Measurements from ENCODE around the gene SCFD2.
"Not testable (repeated sequence)": the region's sequence is repeated elsewhere in the genome, so short reads cannot be mapped to it uniquely, and the experiment has no call there.

SCFD2 gene

GRCh38 chr4:53185869-53186585 is 179.8 kb downstream of the SCFD2 start:
- no peak for DNase-seq

- DNase-seq, result no peak
These were observed 182.1 kb downstream of the SCFD2 start for GRCh38 chr4:53183754-53184153.

DNA sequence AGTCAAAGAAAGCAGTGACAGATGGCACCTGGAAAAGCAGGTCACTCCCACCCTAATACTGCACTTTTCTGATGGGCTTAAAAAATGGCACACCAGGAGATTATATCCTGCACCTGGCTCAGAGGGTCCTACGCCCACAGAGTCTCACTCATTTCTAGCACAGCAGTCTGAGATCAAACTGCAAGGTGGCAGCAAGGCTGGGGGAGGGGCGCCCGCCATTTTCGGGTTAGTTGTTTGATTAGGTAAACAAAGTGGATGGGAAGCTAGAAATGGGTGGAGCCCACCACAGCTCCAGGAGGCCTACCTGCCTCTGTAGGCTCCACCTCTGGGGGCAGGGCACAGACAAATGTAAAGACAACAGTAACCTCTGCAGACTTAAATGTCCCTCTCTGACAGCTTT is 188.1 kb downstream of the SCFD2 start:
- not testable (repeated sequence) for DNase-seq

GRCh38 chr4:53175640-53176039 is 190.2 kb downstream of the SCFD2 start:
- DNase-seq, result no peak

DNA sequence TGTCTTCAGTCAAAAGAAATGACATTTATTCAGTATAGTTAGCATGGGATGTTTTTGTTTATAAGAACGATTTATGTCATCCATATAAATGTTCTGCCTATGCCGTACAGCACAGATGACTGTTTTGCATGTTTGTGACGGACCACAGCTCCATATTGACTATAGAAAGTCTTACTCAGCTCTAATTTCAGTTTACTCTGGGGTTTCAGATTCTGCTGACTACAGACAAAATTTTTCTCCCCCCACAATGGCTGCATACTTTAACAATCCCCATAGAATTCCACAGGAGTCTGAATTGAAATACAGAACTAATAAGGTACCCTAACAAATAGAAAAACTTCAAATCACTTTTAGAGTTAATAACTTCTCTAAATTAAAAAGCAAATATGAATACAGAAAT is 191.0 kb downstream of the SCFD2 start:
- DNase-seq, result no peak

DNA sequence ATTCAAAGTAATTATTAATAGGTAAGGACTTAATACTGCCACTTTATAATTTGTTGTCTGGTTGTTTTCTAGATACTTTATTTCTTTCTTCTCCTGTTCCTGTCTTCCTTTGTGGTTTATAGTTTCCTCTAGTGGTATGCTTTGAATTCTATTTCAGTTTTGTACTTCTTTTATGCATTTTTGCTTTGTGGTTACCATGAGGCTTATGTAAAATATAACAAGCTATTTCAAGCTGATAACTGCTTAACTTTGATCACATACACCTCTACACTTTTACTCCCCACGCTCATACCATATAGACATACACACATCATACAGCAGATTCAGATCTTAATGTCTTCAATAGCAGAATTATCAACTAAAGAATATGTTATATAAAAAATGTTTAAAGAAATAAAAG is 192.3 kb downstream of the SCFD2 start:
- no peak for DNase-seq

DNA sequence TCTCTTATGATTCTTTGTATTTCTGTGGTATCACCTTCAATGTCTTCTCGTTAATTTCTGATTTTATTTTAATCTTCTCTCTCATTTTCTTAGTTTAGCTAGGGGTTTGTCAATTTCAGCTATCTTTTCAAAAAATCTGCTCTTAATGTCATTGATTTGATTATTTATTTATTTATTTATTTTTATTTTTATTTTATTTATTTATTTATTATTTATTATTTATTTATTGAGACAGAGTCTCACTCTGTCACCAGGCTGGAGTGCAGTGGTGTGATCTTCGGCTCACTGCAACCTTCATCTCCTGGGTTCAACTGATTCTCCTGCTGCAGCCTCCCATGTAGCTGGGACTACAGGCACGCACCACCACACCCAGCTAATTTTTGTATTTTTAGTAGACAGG is 194.1 kb downstream of the SCFD2 start:
- no peak for DNase-seq

DNA sequence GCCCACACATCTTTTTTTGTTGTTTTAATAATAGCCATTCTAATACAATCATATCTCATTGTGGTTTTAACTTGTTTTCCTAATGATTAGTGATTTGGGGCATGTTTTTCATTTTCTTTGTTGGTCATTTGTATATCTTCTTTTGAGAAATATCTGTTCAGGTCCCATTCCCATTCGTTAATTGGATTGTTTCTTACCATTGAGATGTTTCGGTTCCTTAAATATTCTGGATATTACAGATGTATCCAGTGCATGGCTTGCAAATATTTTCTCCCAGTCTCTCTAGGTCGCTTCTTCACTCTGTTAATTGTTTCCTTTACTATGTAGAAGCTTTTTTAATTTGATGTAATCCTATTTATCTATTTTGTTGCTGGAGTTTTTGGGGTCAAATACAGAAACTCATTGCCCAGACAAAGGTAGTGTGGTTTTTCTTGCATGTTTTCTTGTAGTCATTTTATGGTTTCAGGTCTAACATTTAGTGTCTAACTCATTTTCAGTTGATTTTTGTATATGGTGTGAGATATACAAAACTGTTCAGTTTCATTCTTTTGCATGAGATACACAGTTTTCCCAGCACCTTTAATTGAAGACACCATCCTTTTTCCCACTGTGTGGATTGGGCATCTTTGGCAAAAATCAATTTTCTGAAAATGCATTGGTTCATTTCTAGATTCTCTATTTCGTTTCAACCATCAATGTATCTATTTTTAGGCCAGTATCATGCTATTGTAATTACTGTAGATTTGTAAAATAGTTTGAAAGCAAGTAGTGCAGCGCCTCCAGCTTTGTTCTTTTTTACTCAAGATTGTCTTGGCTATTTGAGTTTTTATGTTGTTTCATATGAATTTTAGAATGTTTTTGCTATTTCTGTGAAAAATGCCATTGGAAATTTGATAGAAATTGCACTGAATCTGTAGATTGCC is 195.9 kb downstream of the SCFD2 start:
- DNase-seq, result no peak

- DNase-seq, result no peak
These were observed 197.6 kb downstream of the SCFD2 start for GRCh38 chr4:53168228-53168627.

DNA sequence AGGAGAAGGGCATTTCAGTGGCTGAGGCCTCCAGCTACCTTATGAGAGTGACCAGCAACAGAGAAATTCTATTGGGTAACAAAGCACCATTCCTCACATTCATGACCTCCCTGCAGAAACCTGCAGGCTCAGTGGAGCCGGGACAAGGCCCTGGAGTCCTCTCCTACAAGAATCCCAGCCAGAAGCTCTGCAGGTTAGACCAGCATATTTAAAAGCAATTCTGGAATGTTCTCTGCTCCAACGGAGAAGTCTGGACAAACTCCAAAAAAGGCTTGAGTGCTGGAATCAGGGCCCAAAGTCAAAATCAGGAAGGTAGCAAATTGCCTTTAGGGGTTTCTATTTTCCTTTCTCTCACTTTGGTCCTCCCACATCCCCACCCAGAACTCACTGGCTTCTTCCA is 202.9 kb downstream of the SCFD2 start:
- DNase-seq, result no peak

- no peak for DNase-seq
These were observed 204.0 kb downstream of the SCFD2 start for GRCh38 chr4:53161787-53162433.

DNA sequence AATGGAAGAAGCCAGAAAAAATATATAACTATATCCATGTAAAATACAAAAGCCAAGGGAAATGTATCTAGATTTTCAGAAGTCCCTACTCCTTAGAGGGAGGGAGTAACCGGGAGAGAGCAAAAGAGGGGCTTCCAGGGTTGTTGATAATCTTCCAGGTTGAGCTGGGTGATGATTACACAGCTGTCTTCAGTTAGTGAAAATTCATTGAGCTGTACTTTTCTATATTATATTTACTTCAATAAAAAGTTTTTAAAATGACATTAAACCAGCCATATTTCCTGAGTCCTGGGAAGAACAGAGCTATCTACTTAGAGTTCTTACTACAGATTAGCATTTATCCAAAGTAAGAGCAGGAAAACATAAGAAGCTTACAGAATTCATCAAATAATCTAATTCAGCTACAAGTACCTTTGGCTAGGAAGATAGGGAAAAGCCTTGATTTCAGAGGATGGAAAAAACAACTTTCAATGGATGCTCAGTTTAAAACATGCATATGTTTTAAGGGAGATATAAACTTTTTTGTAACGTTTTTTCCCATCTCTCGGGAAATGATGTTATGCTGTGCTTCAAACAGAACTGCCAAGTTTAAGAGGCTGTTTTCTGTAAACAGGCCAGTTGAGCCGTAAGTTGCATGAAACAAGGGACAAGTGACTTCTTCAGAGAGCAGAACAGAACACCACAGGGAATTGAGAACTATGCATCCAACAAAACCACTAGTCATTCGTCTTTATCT is 204.6 kb downstream of the SCFD2 start:
- no peak for DNase-seq

DNA sequence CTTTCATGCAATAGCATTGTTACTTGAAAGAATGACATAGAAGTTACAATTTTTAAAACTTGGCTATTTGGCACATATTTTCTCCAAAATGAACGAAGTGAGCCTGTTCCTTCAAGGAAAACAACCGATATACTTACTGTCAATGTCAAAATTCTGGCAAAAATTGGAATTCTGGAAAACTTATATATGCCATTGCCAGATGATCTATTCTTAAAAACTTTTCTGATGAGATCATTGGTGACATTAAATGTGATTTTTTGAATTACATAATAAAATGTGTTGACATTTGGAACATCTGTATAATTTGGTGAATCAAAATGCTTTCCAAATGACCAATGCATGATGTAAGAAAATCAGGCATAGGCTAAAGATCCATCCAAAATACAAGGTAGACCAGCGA is 209.0 kb downstream of the SCFD2 start:
- no peak for DNase-seq

DNA sequence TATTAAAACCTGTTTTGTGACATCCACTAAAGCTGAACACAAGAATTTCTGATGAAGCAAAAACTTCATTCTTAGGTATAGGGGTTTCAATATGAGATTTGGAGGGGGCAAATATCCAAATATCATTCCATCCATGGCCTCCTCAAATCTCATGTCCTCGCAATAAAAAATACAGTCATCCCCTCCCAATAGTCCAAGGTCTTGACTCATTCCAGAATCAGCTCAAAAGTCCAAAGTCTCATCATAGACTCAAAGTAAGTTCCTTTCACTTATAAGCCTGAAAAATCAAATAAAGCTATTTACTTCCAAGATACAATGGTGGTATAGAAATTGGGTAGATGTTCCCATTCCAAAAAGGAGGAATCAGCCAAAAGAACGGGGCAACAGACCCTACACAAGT is 213.4 kb downstream of the SCFD2 start:
- DNase-seq, result no peak

- no peak for DNase-seq
These were observed 214.4 kb downstream of the SCFD2 start for GRCh38 chr4:53151489-53151788.

DNA sequence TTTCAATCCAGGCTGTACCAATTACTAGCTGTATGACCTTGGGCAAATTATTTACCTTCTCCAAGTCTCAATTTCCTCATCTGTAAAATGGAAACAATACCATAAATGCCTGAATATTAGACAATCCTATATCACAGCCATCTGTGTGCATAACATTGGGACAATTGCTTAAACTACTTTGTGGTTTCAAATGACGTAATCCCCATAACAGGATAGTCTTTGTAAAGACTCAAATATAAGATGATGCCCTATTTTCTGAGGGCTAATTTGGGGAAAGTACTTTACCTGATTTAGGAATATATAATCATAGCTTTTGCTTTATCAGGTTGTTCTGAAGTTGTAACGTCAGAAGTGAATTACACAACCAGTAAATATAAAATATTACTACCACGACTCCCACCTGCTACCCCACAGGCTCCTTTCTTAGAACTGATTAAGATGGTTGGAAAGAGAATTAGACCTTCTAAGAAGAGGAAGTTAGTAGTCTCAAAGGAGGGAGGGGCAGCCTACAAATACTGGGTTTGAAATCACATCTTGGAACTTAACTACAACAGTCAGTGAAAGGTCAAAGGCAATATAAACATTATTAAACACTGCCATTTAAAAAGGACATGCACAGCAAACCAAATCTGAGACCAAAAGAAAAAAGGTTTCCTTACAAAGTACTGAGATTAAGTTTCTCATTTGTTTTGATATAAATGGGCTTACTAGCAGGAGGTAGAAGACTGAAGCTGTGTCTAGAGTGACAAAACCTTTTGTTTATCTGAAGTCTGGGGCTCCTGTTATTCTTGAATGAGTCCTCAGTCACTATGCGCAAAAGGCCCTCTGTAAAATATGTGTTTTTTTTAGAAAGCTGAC is 215.0 kb downstream of the SCFD2 start:
- DNase-seq, result peak; percentile 73

DNA sequence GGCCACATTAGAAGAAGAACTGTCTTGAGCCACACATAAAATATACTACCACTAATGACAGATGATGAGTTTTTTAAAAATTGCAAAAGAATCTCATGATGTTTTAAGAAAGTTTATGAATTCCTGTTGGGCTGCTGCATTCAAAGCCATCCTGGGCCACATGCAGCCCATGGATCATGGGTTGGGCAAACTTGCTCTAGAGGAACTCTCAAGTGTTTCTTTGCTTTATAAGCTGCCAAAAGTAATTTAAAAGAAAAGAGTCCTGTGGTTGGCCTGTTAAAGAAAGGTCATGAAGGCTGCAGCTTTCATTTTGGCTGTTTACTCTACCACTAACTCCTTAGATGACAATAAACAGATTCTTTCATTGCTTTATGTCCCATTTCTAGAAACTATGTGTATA is 218.2 kb downstream of the SCFD2 start:
- DNase-seq, result no peak

GRCh38 chr4:53147197-53147596 is 218.7 kb downstream of the SCFD2 start:
- DNase-seq, result no peak

GRCh38 chr4:53141308-53141707 is 224.6 kb downstream of the SCFD2 start:
- DNase-seq, result no peak

DNA sequence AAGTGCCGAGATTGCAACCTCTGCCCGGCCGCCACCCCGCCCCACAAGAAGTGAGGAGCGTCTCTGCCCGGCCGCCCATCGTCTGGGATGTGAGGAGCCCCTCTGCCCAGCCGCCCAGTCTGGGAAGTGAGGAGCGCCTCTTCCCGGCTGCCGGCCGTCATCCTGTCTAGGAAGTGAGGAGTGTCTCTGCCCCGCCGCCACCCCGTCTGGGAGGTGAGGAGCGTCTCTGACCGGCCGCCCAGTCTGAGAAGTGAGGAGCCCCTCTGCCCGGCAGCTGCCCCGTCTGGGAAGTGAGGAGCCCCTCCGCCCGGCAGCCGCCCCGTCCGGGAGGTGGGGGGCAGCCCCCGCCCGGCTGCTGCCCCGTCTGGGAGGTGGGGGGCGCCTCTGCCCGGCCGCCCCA is 226.6 kb downstream of the SCFD2 start:
- DNase-seq, result not testable (repeated sequence)

- no peak for DNase-seq
These were observed 228.4 kb downstream of the SCFD2 start for GRCh38 chr4:53137468-53137867.

GRCh38 chr4:53136954-53137353 is 228.9 kb downstream of the SCFD2 start:
- DNase-seq, result no peak
